H1 (cell line): ENCODE measurements around the gene SRP14. TPM values are rescaled to one million over a fixed set of nuclear protein-coding genes. Genes with fewer than 3 reads are reported as not detected.

Source experiments
- CTCF ChIP-seq, 3 experiments: IDR thresholded peaks; 1 replicate in 2 of 3; 2 replicates in 1 of 3; pipeline versions ENCODE4 v1.5.1 to v1.6.1; 2011; ENCODE audit warnings: low read length in 3 of 3, mild to moderate bottlenecking in 3 of 3, inconsistent platforms in 2 of 3, low read depth in 1 of 3, moderate library complexity in 1 of 3; ENCODE audit not compliant: insufficient read depth in 1 of 3; ENCODE audit errors: control extremely low read depth in 1 of 3
- HDAC2 ChIP-seq, 2 experiments: fragments of 300-600 bp in 1 of 2; sonication (generic) in 1 of 2; IDR thresholded peaks; 2 replicates each; pipeline ENCODE4 v1.6.1; 2011 to 2012; ENCODE audit warnings: low read depth in 2 of 2, low read length in 2 of 2, mild to moderate bottlenecking in 2 of 2, moderate library complexity in 2 of 2, borderline replicate concordance in 1 of 2, inconsistent platforms in 1 of 2
- MAFK ChIP-seq: IDR thresholded peaks from 2 replicates; pipeline ENCODE4 v1.6.1; 2012; ENCODE audit warnings: low read depth, mild to moderate bottlenecking, improper control_type of control experiment, low read length
- NANOG ChIP-seq: IDR thresholded peaks from 2 replicates; pipeline ENCODE4 v1.6.1; 2011; ENCODE audit warnings: low read length, low read depth, mild to moderate bottlenecking, inconsistent platforms; ENCODE audit not compliant: insufficient read depth, poor library complexity, severe bottlenecking
- POU5F1 ChIP-seq: IDR thresholded peaks from 2 replicates; pipeline ENCODE4 v1.6.1; 2011; ENCODE audit warnings: low read depth, mild to moderate bottlenecking, low read length, moderate library complexity
- polyA plus RNA-seq, 7 experiments: library from polyadenylated mRNA; depleted of rRNA in 3 of 7; stranded (reverse) in 5 of 7; unstranded in 2 of 7; fragments of >200 nt in 5 of 7; fragments of 200-250 nt in 2 of 7; gene quantifications; 1 replicate in 5 of 7; 2 replicates in 1 of 7; 4 replicates in 1 of 7; pipeline versions ENCODE4 v1.2.1 to v1.2.3, GENCODE V29; 2011 to 2013; ENCODE audit warnings: missing spikeins in 2 of 7, mixed read lengths in 2 of 7
- total RNA-seq: library from RNA; stranded (reverse); fragmentation: NEBNext Ultra II Directional; extraction: Animal tissue kit (Norgen Biotek cat#: 25700); gene quantifications from 2 replicates; pipeline ENCODE4 v1.2.1, GENCODE V29; 2021

The SRP14 gene
- total and polyA plus RNA-seq, 2 of the 8 experiments (the other 6 are each of a cell fraction or from before 2014, with no cell fraction given) = 186 to 223 TPM

DNA sequence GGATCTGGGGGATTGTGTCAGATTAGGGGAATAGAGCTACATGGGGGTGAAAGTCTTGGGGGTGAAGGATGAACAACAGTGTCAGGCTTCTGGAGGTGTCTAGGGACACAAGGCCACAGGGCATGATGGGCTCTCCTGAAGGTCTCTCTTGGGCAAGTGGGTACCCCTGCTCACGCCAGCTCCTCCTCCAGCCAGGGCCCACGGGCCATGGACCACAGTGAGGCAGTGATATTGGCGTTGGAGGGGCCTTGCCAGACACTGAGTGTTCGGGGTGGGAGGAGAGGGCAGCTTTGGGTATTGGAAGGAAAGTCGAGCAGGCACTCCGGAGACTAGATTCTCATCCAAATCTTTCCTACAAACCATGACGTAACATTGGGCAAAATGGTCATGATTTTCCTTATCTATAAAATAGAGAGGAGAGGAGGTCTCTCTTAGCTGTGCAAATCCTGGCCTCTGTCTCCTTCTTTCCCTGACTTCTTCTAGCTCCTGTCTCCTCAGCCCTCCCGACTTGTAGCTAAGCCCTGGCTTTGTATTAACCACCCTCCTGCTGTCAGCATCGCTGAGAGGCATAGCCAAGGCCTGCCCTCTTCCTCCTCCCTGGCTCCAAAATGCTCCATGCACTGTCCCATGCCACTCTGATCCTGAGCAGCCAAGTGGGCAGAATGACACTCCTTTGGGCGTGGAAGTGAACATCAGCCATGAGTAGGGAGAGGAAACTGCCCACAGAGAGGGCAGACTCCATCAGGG is 24.0 kb upstream of the SRP14 start (continued):
- TF ChIP-seq POU5F1 (no peak), MAFK (no peak), NANOG (no peak), CTCF (IDR thresholded peaks at IDR 0.05; ENCODE audit: control extremely low read depth in 1 of 3, insufficient read depth in 1 of 3, low read depth in 1 of 3, low read length in 3 of 3) (no peak), HDAC2 (IDR thresholded peaks at IDR 0.05; ENCODE audit: borderline replicate concordance in 1 of 2, low read depth in 2 of 2, low read length in 2 of 2) (no peak)
